WTC11 (cell line): ENCODE results near the gene PPP1R26. TPM values are rescaled to one million over a fixed set of nuclear protein-coding genes. Genes with fewer than 3 reads are reported as not detected.

ENCODE experiments used
- ATAC-seq: fragments of 200-7000 bp; cut with Tn5 transposase; 2 replicates; pipeline ENCODE4 v1.10.0; 2021; ENCODE audit warnings: mild to moderate bottlenecking, moderate library complexity
- CTCF ChIA-PET: fragments of 300-600 bp; sonication (Branson Sonifier 250); formaldehyde crosslinking; loops from one replicate; lab custom pipeline; 2021; ENCODE audit warnings: antibody characterized with exemption; lab: Charles Lee
- POLR2A ChIA-PET: fragments of 350-600 bp; sonication (Branson Sonifier 250); formaldehyde crosslinking; loops from one replicate; lab custom pipeline; 2021; ENCODE audit warnings: antibody characterized with exemption; lab: Charles Lee
- DNase-seq: peaks from one replicate; pipeline ENCODE4 v3.0.0; 2021; ENCODE audit warnings: low spot score
- H3K27ac Mint-ChIP-seq: 2 replicates; pipeline ENCODE4 v1.8.0; 2021; ENCODE audit warnings: mixed read lengths
- H3K27me3 Mint-ChIP-seq: 2 replicates; pipeline ENCODE4 v1.8.0; 2021; ENCODE audit warnings: low read depth, mild to moderate bottlenecking, moderate library complexity, mixed read lengths
- H3K36me3 Mint-ChIP-seq: 2 replicates; pipeline ENCODE4 v1.8.0; 2021; ENCODE audit warnings: mixed read lengths
- H3K4me1 Mint-ChIP-seq: 2 replicates; pipeline ENCODE4 v1.8.0; 2022; ENCODE audit warnings: mixed read lengths
- H3K4me3 Mint-ChIP-seq: 2 replicates; pipeline ENCODE4 v1.8.0; 2021; ENCODE audit warnings: mild to moderate bottlenecking, moderate library complexity, mixed read lengths
- H3K9me3 Mint-ChIP-seq: 2 replicates; pipeline ENCODE4 v1.8.0; 2021; ENCODE audit warnings: mixed read lengths
- ATF1 ChIP-seq: sonication (generic); formaldehyde crosslinking; IDR thresholded peaks from 2 replicates; pipeline ENCODE4 v1.8.1; 2023; ENCODE audit warnings: mild to moderate bottlenecking, moderate library complexity, missing genetic modification reagents
- ELF4 ChIP-seq: sonication (generic); formaldehyde crosslinking; IDR thresholded peaks from 2 replicates; pipeline ENCODE4 v1.8.1; 2022; ENCODE audit warnings: low read depth, mild to moderate bottlenecking, moderate library complexity, missing genetic modification reagents
- FOXJ3 ChIP-seq: sonication (generic); formaldehyde crosslinking; IDR thresholded peaks from 2 replicates; pipeline ENCODE4 v1.9.0; 2021; ENCODE audit warnings: missing genetic modification reagents, mild to moderate bottlenecking, borderline replicate concordance
- FOXK1 ChIP-seq: sonication (generic); formaldehyde crosslinking; IDR thresholded peaks from 2 replicates; pipeline ENCODE4 v1.8.0; 2022; ENCODE audit warnings: mild to moderate bottlenecking, moderate library complexity, missing genetic modification reagents
- GTF2I ChIP-seq: fragments of 250-450 bp; sonication (Bioruptor Pico); conservative IDR thresholded peaks from 2 replicates; pipeline ENCODE4 v1.4.0; 2021; ENCODE audit warnings: mild to moderate bottlenecking
- KAT7 ChIP-seq: sonication (generic); formaldehyde crosslinking; IDR thresholded peaks from 2 replicates; pipeline ENCODE4 v1.8.1; 2023; ENCODE audit warnings: missing genetic modification reagents, mild to moderate bottlenecking, borderline replicate concordance
- MYBL2 ChIP-seq: sonication (generic); formaldehyde crosslinking; IDR thresholded peaks from 2 replicates; pipeline ENCODE4 v1.8.1; 2023; ENCODE audit warnings: mild to moderate bottlenecking, moderate library complexity, missing genetic modification reagents
- NFYB ChIP-seq: sonication (generic); formaldehyde crosslinking; conservative IDR thresholded peaks from 2 replicates; pipeline ENCODE4 v1.8.0; 2022; ENCODE audit warnings: low read depth, missing genetic modification reagents
- RELA ChIP-seq: sonication (generic); formaldehyde crosslinking; IDR thresholded peaks from 2 replicates; pipeline ENCODE4 v1.8.1; 2022; ENCODE audit warnings: missing genetic modification reagents, mild to moderate bottlenecking, borderline replicate concordance
- STAT6 ChIP-seq: sonication (generic); formaldehyde crosslinking; conservative IDR thresholded peaks from 2 replicates; pipeline ENCODE4 v1.8.1; 2023; ENCODE audit warnings: mild to moderate bottlenecking, low read depth, missing genetic modification reagents, moderate library complexity
- ZNF416 ChIP-seq: fragments of 250-450 bp; sonication (Bioruptor Pico); IDR thresholded peaks from 2 replicates; pipeline ENCODE4 v1.9.0; 2021; ENCODE audit warnings: mild to moderate bottlenecking, inconsistent platforms
- total RNA-seq: library from RNA; stranded (reverse); gene quantifications from 3 replicates; pipeline ENCODE4 v1.2.3, GENCODE V29; 2021
- TF ChIP-seq, protein P1 (sequence below): sonication (generic); formaldehyde crosslinking; IDR thresholded peaks from 2 replicates; pipeline ENCODE4 v1.8.1; 2022; ENCODE audit warnings: missing genetic modification reagents, borderline replicate concordance
- TF ChIP-seq, protein P2 (sequence below): sonication (generic); formaldehyde crosslinking; IDR thresholded peaks from 2 replicates; pipeline ENCODE4 v1.8.1; 2022; ENCODE audit warnings: low read depth, missing genetic modification reagents, borderline replicate concordance
- TF ChIP-seq, protein P3 (sequence below): sonication (generic); formaldehyde crosslinking; IDR thresholded peaks from 2 replicates; pipeline ENCODE4 v1.8.0; 2023; ENCODE audit warnings: mild to moderate bottlenecking, missing genetic modification reagents
- TF ChIP-seq, protein P4 (sequence below): sonication (generic); formaldehyde crosslinking; IDR thresholded peaks from 2 replicates; pipeline ENCODE4 v1.8.1; 2023; ENCODE audit warnings: mild to moderate bottlenecking, missing genetic modification reagents, moderate library complexity
- TF ChIP-seq, protein P5 (sequence below): sonication (generic); formaldehyde crosslinking; IDR thresholded peaks from 2 replicates; pipeline ENCODE4 v1.8.1; 2023; ENCODE audit warnings: mild to moderate bottlenecking, moderate library complexity, missing genetic modification reagents

The PPP1R26 gene
- total RNA-seq, 1 experiment from 2014 or later = 44.4 TPM

DNA sequence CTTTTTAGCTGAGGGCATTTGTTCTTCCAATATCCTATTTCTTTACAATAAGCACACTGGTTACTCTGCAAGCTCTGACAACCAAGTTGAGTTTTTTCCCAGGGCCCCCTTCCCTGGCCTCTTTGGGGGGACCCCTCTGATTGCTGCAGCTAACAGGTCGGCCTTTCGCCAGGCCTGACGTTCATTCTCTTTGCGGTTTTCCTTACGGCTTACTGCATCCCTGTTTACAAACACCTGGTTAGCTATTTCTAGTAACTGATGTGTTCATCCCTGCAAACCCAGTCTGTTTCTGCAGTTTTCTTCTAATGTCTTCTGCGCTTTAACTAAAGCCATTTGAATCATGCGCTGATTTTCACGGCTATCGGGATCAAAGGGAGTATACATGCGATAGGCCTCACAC is 37.5 kb upstream of the PPP1R26 start (continued):
- TF ChIP-seq STAT6 = no peak
- TF ChIP-seq RELA (CRISPR knock-in tag) = no peak

DNA sequence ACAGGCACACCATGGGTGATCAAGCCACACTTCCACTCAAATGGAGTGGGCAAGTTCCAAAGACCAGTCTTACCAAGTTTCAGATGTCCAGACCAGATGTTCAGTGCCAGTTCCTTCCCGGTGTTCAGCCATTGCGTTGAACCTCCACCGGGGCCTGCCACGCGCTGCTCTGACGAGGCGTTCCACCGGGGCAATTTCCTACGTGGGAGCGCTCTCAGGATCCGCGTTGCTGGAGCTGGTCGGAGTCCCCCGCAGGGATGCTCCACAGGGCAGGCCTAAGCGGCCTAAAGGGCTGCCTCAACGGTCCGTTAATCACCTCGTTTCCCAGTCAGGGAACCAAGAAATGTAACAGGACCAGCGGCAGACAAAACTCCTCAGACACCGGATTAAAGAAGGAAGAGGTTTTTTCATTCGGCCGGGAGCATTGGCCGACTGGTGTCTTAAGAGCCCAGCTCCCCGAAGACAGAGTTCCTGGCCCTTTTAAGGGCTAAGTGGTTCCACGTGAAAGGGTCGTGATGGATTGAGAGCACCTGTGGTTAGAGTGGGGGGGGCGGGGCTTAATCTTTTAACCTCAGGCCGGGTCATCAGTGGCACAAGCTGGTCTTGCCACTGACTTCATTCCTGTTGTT is 35.7 kb upstream of the PPP1R26 start:
- H3K36me3 Mint-ChIP-seq = no peaks in the 10 kb centered on the region
- DNase-seq (no peak), ATAC-seq (no peak)
- no peak overlapping the region for H3K4me3 Mint-ChIP-seq
- H3K4me1 Mint-ChIP-seq = peaks cover 37% of the 10 kb centered on the region
- H3K9me3 Mint-ChIP-seq = no peaks in the 10 kb centered on the region
- H3K27me3 Mint-ChIP-seq = no peaks in the 10 kb centered on the region; the same call in 1 of the 2 replicates
- H3K27ac Mint-ChIP-seq = no peak overlapping the region
- POLR2A ChIA-PET = no interaction called here
- TF ChIP-seq MYBL2 (no peak), GTF2I (CRISPR knock-in tag) (no peak), FOXK1 (CRISPR knock-in tag) (no peak), ELF4 (CRISPR knock-in tag) (no peak), NFYB (CRISPR knock-in tag) (no peak), ZNF416 (CRISPR knock-in tag) (no peak), FOXJ3 (CRISPR knock-in tag) (no peak), KAT7 (CRISPR knock-in tag) (no peak)
- TF ChIP-seq, protein P1, sequence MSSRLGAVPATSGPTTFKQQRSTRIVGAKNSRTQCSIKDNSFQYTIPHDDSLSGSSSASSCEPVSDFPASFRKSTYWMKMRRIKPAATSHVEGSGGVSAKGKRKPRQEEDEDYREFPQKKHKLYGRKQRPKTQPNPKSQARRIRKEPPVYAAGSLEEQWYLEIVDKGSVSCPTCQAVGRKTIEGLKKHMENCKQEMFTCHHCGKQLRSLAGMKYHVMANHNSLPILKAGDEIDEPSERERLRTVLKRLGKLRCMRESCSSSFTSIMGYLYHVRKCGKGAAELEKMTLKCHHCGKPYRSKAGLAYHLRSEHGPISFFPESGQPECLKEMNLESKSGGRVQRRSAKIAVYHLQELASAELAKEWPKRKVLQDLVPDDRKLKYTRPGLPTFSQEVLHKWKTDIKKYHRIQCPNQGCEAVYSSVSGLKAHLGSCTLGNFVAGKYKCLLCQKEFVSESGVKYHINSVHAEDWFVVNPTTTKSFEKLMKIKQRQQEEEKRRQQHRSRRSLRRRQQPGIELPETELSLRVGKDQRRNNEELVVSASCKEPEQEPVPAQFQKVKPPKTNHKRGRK (CRISPR knock-in tag) = no peak
- TF ChIP-seq, protein P2, sequence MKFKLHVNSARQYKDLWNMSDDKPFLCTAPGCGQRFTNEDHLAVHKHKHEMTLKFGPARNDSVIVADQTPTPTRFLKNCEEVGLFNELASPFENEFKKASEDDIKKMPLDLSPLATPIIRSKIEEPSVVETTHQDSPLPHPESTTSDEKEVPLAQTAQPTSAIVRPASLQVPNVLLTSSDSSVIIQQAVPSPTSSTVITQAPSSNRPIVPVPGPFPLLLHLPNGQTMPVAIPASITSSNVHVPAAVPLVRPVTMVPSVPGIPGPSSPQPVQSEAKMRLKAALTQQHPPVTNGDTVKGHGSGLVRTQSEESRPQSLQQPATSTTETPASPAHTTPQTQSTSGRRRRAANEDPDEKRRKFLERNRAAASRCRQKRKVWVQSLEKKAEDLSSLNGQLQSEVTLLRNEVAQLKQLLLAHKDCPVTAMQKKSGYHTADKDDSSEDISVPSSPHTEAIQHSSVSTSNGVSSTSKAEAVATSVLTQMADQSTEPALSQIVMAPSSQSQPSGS (CRISPR knock-in tag) = no peak
- CTCF ChIA-PET = interaction anchor here (0.7 kb wide), 1 partner anchor 99 kb away, joined by 3 read pairs; no protein-coding TSS in a partner anchor

DNA sequence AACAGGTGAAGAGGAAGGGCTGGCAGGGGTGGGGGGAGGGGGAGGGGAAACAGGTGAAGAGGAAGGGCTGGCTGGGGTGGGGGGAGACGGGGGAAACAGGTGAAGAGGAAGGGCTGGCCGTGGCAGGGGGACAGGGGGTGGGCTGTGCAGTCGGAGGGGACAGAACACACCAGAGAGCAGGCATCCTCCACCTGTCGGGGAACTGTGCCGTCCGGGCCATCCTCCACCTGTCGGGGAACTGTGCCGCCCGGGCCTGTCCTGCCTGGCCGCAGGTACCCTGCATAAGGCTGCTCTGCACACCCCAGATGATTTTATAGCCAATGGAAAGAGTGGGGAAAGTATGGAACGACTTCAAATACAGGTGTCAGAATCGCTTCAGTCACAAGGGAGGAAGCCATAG is 32.5 kb upstream of the PPP1R26 start:
- ChIA-PET POLR2A (no interaction called here), CTCF (no interaction called here)
- Mint-ChIP-seq H3K4me3 (no peak overlapping the region), H3K36me3 (no peaks in the 10 kb centered on the region), H3K27ac (no peak overlapping the region), H3K9me3 (no peaks in the 10 kb centered on the region), H3K27me3 (no peaks in the 10 kb centered on the region; the same call in 1 of the 2 replicates), H3K4me1 (peaks cover 26% of the 10 kb centered on the region)
- TF ChIP-seq, protein P3, sequence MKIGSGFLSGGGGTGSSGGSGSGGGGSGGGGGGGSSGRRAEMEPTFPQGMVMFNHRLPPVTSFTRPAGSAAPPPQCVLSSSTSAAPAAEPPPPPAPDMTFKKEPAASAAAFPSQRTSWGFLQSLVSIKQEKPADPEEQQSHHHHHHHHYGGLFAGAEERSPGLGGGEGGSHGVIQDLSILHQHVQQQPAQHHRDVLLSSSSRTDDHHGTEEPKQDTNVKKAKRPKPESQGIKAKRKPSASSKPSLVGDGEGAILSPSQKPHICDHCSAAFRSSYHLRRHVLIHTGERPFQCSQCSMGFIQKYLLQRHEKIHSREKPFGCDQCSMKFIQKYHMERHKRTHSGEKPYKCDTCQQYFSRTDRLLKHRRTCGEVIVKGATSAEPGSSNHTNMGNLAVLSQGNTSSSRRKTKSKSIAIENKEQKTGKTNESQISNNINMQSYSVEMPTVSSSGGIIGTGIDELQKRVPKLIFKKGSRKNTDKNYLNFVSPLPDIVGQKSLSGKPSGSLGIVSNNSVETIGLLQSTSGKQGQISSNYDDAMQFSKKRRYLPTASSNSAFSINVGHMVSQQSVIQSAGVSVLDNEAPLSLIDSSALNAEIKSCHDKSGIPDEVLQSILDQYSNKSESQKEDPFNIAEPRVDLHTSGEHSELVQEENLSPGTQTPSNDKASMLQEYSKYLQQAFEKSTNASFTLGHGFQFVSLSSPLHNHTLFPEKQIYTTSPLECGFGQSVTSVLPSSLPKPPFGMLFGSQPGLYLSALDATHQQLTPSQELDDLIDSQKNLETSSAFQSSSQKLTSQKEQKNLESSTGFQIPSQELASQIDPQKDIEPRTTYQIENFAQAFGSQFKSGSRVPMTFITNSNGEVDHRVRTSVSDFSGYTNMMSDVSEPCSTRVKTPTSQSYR (CRISPR knock-in tag) = no peak
- no peak for TF ChIP-seq ATF1
- TF ChIP-seq, protein P4, sequence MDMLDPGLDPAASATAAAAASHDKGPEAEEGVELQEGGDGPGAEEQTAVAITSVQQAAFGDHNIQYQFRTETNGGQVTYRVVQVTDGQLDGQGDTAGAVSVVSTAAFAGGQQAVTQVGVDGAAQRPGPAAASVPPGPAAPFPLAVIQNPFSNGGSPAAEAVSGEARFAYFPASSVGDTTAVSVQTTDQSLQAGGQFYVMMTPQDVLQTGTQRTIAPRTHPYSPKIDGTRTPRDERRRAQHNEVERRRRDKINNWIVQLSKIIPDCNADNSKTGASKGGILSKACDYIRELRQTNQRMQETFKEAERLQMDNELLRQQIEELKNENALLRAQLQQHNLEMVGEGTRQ (CRISPR knock-in tag) = no peak
- TF ChIP-seq, protein P5, sequence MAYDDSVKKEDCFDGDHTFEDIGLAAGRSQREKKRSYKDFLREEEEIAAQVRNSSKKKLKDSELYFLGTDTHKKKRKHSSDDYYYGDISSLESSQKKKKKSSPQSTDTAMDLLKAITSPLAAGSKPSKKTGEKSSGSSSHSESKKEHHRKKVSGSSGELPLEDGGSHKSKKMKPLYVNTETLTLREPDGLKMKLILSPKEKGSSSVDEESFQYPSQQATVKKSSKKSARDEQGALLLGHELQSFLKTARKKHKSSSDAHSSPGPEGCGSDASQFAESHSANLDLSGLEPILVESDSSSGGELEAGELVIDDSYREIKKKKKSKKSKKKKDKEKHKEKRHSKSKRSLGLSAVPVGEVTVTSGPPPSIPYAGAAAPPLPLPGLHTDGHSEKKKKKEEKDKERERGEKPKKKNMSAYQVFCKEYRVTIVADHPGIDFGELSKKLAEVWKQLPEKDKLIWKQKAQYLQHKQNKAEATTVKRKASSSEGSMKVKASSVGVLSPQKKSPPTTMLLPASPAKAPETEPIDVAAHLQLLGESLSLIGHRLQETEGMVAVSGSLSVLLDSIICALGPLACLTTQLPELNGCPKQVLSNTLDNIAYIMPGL (CRISPR knock-in tag) = no peak
- DNase-seq (no peak), ATAC-seq (no peak)
